HepG2 (cell line): ENCODE data around the gene AMOTL1. TPM values are rescaled to one million over a fixed set of nuclear protein-coding genes. Genes with fewer than 3 reads are reported as not detected.
A peak's percentile ranks its signal among the peaks of the same experiment; 100 is the strongest.

Experiments used
- ATAC-seq: fragments of 200-7000 bp; cut with Tn5 transposase; 3 replicates; pipeline ENCODE4 v1.9.1; 2020; ENCODE audit warnings: mild to moderate bottlenecking, moderate library complexity
- BruUV-seq: library from RNA; stranded (reverse); fragments of 400-500 nt; replicated peaks from 2 replicates; lab custom pipeline; 2021; lab: Mats Ljungman, UMichigan
- CTCF ChIA-PET: fragments of 300-600 bp; formaldehyde crosslinking; extraction: SDS; loops from one replicate; lab custom pipeline; 2021; ENCODE audit warnings: low total read pairs, inconsistent platforms, low intra/inter-chr PET ratio; lab: Yijun Ruan, JAX
- POLR2A ChIA-PET: fragments of 350-600 bp; sonication (Branson Sonifier 250); formaldehyde crosslinking; loops from one replicate; lab custom pipeline; 2020; ENCODE audit warnings: antibody characterized with exemption, inconsistent platforms; lab: Yijun Ruan, JAX
- DNase-seq: peaks from one replicate; pipeline ENCODE4 v3.0.0-alpha.2; 2015; ENCODE audit warnings: low spot score
- FAIRE-seq: peaks from 3 replicates; lab custom pipeline; 2011; peaks lifted over from hg19 to GRCh38; lab: Jason Lieb, UNC
- H2AFZ ChIP-seq: one replicate; pipeline ENCODE4 v1.6.1; 2011; ENCODE audit warnings: low read length, inconsistent platforms
- H3K27ac ChIP-seq: fragments of 300-600 bp; 3 replicates; pipeline ENCODE4 v1.8.0; 2011; ENCODE audit warnings: mixed run types, mild to moderate bottlenecking, mixed read lengths, low read length, inconsistent platforms; ENCODE audit not compliant: insufficient read depth; ENCODE audit errors: extremely low read length
- H3K27me3 ChIP-seq, 2 experiments: fragments of 200-600 bp in 1 of 2; 2 replicates in 1 of 2; 3 replicates in 1 of 2; pipeline versions ENCODE4 v1.6.0 to v1.8.0; 2011; ENCODE audit warnings: low read length in 2 of 2, mild to moderate bottlenecking in 2 of 2, moderate library complexity in 2 of 2, inconsistent platforms in 1 of 2; ENCODE audit not compliant: insufficient read depth in 2 of 2, control insufficient read depth in 1 of 2
- H3K36me3 ChIP-seq, 2 experiments: fragments of 200-600 bp in 1 of 2; replicated peaks in 1 of 2; 2 replicates in 1 of 2; 3 replicates in 1 of 2; pipeline versions ENCODE4 v1.5.1 to v1.8.0; 2011; ENCODE audit warnings: low read length in 2 of 2, inconsistent platforms in 1 of 2; ENCODE audit not compliant: insufficient read depth in 2 of 2, control insufficient read depth in 1 of 2
- H3K4me1 ChIP-seq: 2 replicates; pipeline ENCODE4 v1.5.1; 2012; ENCODE audit warnings: low read length, inconsistent platforms; ENCODE audit not compliant: insufficient read depth
- H3K4me2 ChIP-seq: 2 replicates; pipeline ENCODE4 v1.6.0; 2011; ENCODE audit warnings: low read depth, low read length, inconsistent platforms
- H3K4me3 ChIP-seq, 3 experiments: fragments of 200-600 bp in 1 of 3; sonication (generic), shearing (Covaris generic) in 1 of 3; replicated peaks in 1 of 3; 2 replicates each; pipeline ENCODE4 v1.5.1; 2011 to 2016; ENCODE audit warnings: low read length in 3 of 3, inconsistent platforms in 2 of 3, low read depth in 2 of 3, mild to moderate bottlenecking in 2 of 3, control low read depth in 1 of 3, mixed read lengths in 1 of 3; ENCODE audit not compliant: insufficient read depth in 1 of 3
- H3K79me2 ChIP-seq: one replicate; pipeline ENCODE4 v1.6.1; 2011; ENCODE audit warnings: low read length, inconsistent platforms; ENCODE audit not compliant: insufficient read depth
- H3K9ac ChIP-seq: 2 replicates; pipeline ENCODE4 v1.6.0; 2011; ENCODE audit warnings: mild to moderate bottlenecking, low read depth, low read length, inconsistent platforms; ENCODE audit not compliant: insufficient read depth
- H3K9me3 ChIP-seq: 2 replicates; pipeline ENCODE4 v1.5.1; 2012; ENCODE audit warnings: mild to moderate bottlenecking, low read length
- H4K20me1 ChIP-seq: 2 replicates; pipeline ENCODE4 v1.6.0; 2011; ENCODE audit warnings: inconsistent platforms, mild to moderate bottlenecking, low read length, moderate library complexity; ENCODE audit not compliant: insufficient read depth
- CTCF ChIP-seq: sonication (generic); formaldehyde crosslinking; IDR thresholded peaks from 2 replicates; pipeline ENCODE4 v1.5.0; 2020; ENCODE audit warnings: mild to moderate bottlenecking, missing genetic modification reagents, moderate library complexity
- GMEB2 ChIP-seq: IDR thresholded peaks from 2 replicates; pipeline ENCODE4 v1.6.1; 2016; ENCODE audit warnings: missing biosample characterization, missing genetic modification reagents, low read depth
- MED1 ChIP-seq: sonication (generic); formaldehyde crosslinking; IDR thresholded peaks from 2 replicates; pipeline ENCODE4 v1.4.0; 2020; ENCODE audit warnings: missing genetic modification reagents
- NCOA5 ChIP-seq: sonication (generic); formaldehyde crosslinking; IDR thresholded peaks from 2 replicates; pipeline ENCODE4 v1.4.0; 2020; ENCODE audit warnings: missing genetic modification reagents
- SMC3 ChIP-seq: IDR thresholded peaks from 2 replicates; pipeline ENCODE4 v1.6.1; 2011; ENCODE audit warnings: low read length, improper control_type of control experiment
- STAG1 ChIP-seq: sonication (generic); formaldehyde crosslinking; IDR thresholded peaks from 2 replicates; pipeline ENCODE4 v1.4.0; 2020; ENCODE audit warnings: missing genetic modification reagents
- ZNF512B ChIP-seq: sonication (generic); formaldehyde crosslinking; IDR thresholded peaks from 2 replicates; pipeline ENCODE4 v1.5.1; 2020; ENCODE audit warnings: missing genetic modification reagents, mild to moderate bottlenecking, borderline replicate concordance
- ZNF615 ChIP-seq: sonication (generic); formaldehyde crosslinking; IDR thresholded peaks from 2 replicates; pipeline ENCODE4 v1.5.0; 2020; ENCODE audit warnings: mild to moderate bottlenecking, missing genetic modification reagents, borderline replicate concordance
- WGBS: methylation state at CpG from one replicate; pipeline ENCODE4 v1.1.6; 2017; ENCODE audit warnings: low lambda C conversion rate; 5-methylcytosine and 5-hydroxymethylcytosine counted together
- in situ Hi-C: cut with HindIII; loops from 2 replicates; pipeline ENCODE4 v1.10.0; 2017; ENCODE audit warnings: low pct_unique_long_range_greater_than_20kb; ENCODE audit not compliant: extremely low pct_ligation_motif_present
- intact Hi-C: fragments of 100-400 bp; cut with micrococcal nuclease; formaldehyde crosslinking; loops from one replicate; pipeline ENCODE4 v1.10.0; 2022; ENCODE audit not compliant: unreplicated experiment
- polyA plus RNA-seq, 8 experiments: library from polyadenylated mRNA; depleted of rRNA in 3 of 8; stranded (reverse) in 7 of 8; unstranded in 1 of 8; fragments of >200 nt; fragmentation: Illumina TruSeq in 4 of 8; extraction: Trizol in 4 of 8; gene quantifications; 2 replicates each; pipeline versions ENCODE4 v1.2.1 to v1.2.3, GENCODE V29; 2011 to 2016; ENCODE audit warnings: low read depth in 4 of 8, missing spikeins in 1 of 8, mixed read lengths in 1 of 8; ENCODE audit not compliant: insufficient read depth in 1 of 8
- total RNA-seq, 5 experiments: library from RNA; depleted of rRNA; stranded (reverse); fragments of >200 nt; fragmentation: Illumina TruSeq; extraction: Trizol; gene quantifications; 2 replicates each; pipeline ENCODE4 v1.2.3, GENCODE V29; 2016; ENCODE audit warnings: low read depth in 1 of 5

Gene AMOTL1
- total and polyA plus RNA-seq, 2 of the 13 experiments (the other 11 are each of a cell fraction or from before 2014, with no cell fraction given), result 0.01 to 0.20 TPM

GRCh38 chr11:94786264-94787126 is 18.3 kb downstream of the AMOTL1 start:
- no peaks in the 10 kb centered on the region for H3K79me2 ChIP-seq
- ATAC-seq (peak; percentile 59), DNase-seq (peak; percentile 16), FAIRE-seq (no peak)
- intact Hi-C loops, result loop anchor here (1.0 to 5.0 kb wide), 2 partner anchors 111 to 1641 kb away; no protein-coding TSS in a partner anchor
- no TSS peak for BruUV-seq
- no peak overlapping the region for H3K4me2 ChIP-seq
- WGBS, result 41% methylated on average over 10 of the region's 10 CpGs
- H3K27ac ChIP-seq, result no peak overlapping the region
- no peaks in the 10 kb centered on the region for H3K27me3 ChIP-seq
- H3K9me3 ChIP-seq, result no peaks in the 10 kb centered on the region
- no peak overlapping the region for H3K4me3 ChIP-seq
- H3K9ac ChIP-seq, result no peak overlapping the region
- TF ChIP-seq CTCF (CRISPR knock-in tag), result peak; percentile 49
- 0 out of 2 replicates have a peak, but pooled peaks have one; percentile 33 for TF ChIP-seq SMC3
- TF ChIP-seq STAG1 (CRISPR knock-in tag), result peak; percentile 36; the same call in 1 of the 2 replicates
- no peak for TF ChIP-seq ZNF512B (CRISPR knock-in tag)
- no peak for TF ChIP-seq GMEB2 (CRISPR knock-in tag)
- no peak for TF ChIP-seq MED1
- TF ChIP-seq ZNF615 (CRISPR knock-in tag), result no peak
- TF ChIP-seq NCOA5, result no peak
- no peaks in the 10 kb centered on the region for H4K20me1 ChIP-seq
- in situ Hi-C loops, result loop anchor here (5.0 kb wide), 1 partner anchor 111 kb away; no protein-coding TSS in a partner anchor
- POLR2A ChIA-PET, result interaction anchor here (0.9 kb wide), 1 partner anchor 187 kb away, joined by 3 read pairs; the partner anchor contains the start of genes CWC15 and KDM4D
- CTCF ChIA-PET, result interaction anchor here (0.7 to 1.6 kb wide), 3 partner anchors 110 to 1640 kb away, joined by 3 to 6 read pairs (median 3); no protein-coding TSS in a partner anchor
- no peaks in the 10 kb centered on the region for H3K36me3 ChIP-seq
- no peaks in the 10 kb centered on the region for H3K4me1 ChIP-seq
- H2AFZ ChIP-seq, result no peak overlapping the region
